ENCODE data around the gene RASGEF1C.

RASGEF1C gene

GRCh38 chr5:180072256-180072548 is 136.8 kb downstream of the RASGEF1C start:
- peak overlapping the region; percentile 80 for H3K4me3 ChIP-seq (ENCODE audit: low read depth, low read length)
- TF ChIP-seq, protein P1, sequence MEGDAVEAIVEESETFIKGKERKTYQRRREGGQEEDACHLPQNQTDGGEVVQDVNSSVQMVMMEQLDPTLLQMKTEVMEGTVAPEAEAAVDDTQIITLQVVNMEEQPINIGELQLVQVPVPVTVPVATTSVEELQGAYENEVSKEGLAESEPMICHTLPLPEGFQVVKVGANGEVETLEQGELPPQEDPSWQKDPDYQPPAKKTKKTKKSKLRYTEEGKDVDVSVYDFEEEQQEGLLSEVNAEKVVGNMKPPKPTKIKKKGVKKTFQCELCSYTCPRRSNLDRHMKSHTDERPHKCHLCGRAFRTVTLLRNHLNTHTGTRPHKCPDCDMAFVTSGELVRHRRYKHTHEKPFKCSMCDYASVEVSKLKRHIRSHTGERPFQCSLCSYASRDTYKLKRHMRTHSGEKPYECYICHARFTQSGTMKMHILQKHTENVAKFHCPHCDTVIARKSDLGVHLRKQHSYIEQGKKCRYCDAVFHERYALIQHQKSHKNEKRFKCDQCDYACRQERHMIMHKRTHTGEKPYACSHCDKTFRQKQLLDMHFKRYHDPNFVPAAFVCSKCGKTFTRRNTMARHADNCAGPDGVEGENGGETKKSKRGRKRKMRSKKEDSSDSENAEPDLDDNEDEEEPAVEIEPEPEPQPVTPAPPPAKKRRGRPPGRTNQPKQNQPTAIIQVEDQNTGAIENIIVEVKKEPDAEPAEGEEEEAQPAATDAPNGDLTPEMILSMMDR (IDR thresholded peaks at IDR 0.05; ENCODE audit: low read depth, low read length, missing control alignments), result no peak
- in situ Hi-C loops (cut with HindIII; ENCODE audit: low sequenced_read_pairs), result no loop called here
- no peak for DNase-seq (ENCODE audit: low read depth)

- peak; percentile 69 for DNase-seq (ENCODE audit: low read depth)
- H3K4me3 ChIP-seq (ENCODE audit: low read depth, low read length), result peak within 1 kb of the TSS; percentile 80
- TF ChIP-seq, protein P1 (IDR thresholded peaks at IDR 0.05; ENCODE audit: low read depth, low read length, missing control alignments), result no peak
- in situ Hi-C loops (cut with HindIII; ENCODE audit: low sequenced_read_pairs), result no loop called here
Measured at GRCh38 chr5:180071531-180072255, 137.3 kb downstream of the RASGEF1C start, which contains the start of gene RNF130. Gene RNF130, minus strand, starts transcription at chr5:180071759. Its CDS starts 57 bp downstream, at chr5:180071702.

DNA sequence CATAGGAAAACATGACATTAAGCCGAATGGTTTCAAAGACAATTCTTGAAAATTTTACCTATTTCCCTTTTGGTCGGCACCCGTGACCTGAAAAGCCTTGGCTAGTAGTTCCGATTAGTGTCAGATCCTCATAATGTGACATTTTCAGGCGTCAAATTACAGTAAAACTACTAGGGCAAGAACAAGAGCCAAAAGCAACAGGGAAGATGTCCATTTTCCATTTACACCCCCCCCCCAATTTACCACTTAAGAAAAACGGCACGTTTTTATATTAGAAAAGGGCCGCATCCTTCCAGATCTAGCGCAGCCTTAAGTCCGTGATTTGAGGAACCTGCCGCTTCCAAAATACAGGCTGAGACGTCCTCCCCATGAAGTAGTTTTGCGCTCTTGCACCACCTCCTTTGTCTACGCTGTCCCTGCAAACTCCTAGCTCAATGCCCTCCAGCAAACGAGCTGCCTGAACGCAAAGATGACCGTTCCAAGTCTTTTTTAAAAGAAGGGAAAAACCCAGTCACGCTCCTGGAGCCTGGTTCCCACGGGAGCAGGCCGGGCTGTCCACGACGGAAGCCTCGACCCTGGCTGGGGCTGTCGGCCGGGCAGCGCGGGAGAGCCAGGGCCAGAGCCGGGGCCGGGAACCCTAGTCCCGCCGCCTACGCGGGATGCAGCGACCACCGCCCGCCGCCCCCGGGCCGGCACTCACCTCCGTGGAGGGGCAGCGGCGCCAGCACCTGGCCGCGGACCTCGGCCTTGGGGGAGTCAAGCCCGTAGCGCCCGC is 138.1 kb downstream of the RASGEF1C start:
- DNase-seq (ENCODE audit: low read depth), result no peak
- TF ChIP-seq, protein P1 (IDR thresholded peaks at IDR 0.05; ENCODE audit: low read depth, low read length, missing control alignments), result no peak
- in situ Hi-C loops (cut with HindIII; ENCODE audit: low sequenced_read_pairs), result no loop called here
- H3K4me3 ChIP-seq (ENCODE audit: low read depth, low read length), result peak overlapping the region; percentile 80

GRCh38 chr5:180069589-180070247 is 139.3 kb downstream of the RASGEF1C start:
- H3K4me3 ChIP-seq (ENCODE audit: low read depth, low read length), result peak overlapping the region; percentile 80
- no peak for DNase-seq (ENCODE audit: low read depth)
- in situ Hi-C loops (cut with HindIII; ENCODE audit: low sequenced_read_pairs), result loop anchor here (5.0 kb wide), 1 partner anchor 42 kb away; no protein-coding TSS in a partner anchor
- TF ChIP-seq, protein P1 (IDR thresholded peaks at IDR 0.05; ENCODE audit: low read depth, low read length, missing control alignments), result no peak

DNA sequence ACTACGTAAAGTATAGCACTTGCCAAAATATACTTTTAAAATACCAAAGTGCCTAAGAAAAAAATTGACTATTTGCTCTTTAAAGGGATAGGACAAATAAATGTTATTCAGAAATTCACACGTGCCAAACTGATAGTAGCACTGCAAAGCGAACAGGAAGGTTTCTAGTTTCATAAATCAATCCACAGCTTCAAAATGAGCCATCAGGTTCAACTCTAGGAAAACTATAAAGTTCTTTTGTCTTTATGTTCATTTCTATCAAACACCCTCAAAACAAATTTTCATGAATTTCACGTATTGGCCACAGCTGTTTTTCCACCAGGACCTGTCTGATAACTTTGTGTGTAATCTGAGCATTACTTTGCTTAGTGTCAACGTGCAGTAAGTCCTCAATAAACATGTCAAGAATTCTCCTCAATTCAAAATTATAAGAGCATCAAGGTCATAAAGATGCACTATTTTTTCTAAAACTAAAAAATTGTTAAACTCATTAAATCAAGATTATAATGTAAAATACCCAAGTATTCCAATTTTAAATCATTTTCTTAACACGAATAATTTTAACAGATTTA is 140.4 kb downstream of the RASGEF1C start:
- H3K4me3 ChIP-seq (ENCODE audit: low read depth, low read length), result no peak overlapping the region
- DNase-seq (ENCODE audit: low read depth), result no peak
- in situ Hi-C loops (cut with HindIII; ENCODE audit: low sequenced_read_pairs), result loop anchor here (5.0 kb wide), 1 partner anchor 41 kb away; no protein-coding TSS in a partner anchor
- TF ChIP-seq, protein P1 (IDR thresholded peaks at IDR 0.05; ENCODE audit: low read depth, low read length, missing control alignments), result no peak

GRCh38 chr5:180067986-180068385 is 141.0 kb downstream of the RASGEF1C start:
- DNase-seq (ENCODE audit: low read depth), result no peak
- in situ Hi-C loops (cut with HindIII; ENCODE audit: low sequenced_read_pairs), result loop anchor here (5.0 kb wide), 1 partner anchor 41 kb away; no protein-coding TSS in a partner anchor
- H3K4me3 ChIP-seq (ENCODE audit: low read depth, low read length), result no peak overlapping the region
- TF ChIP-seq, protein P1 (IDR thresholded peaks at IDR 0.05; ENCODE audit: low read depth, low read length, missing control alignments), result no peak

All from astrocyte of the cerebellum (primary cell).